BJ (cell line): ENCODE measurements around the gene PTPRK. TPM values are rescaled to one million over a fixed set of nuclear protein-coding genes. Genes with fewer than 3 reads are reported as not detected.

Experiments
- CTCF ChIA-PET: fragments of 350-600 bp; formaldehyde crosslinking; extraction: SDS; loops from one replicate; lab custom pipeline; 2021; ENCODE audit warnings: antibody characterized with exemption, inconsistent platforms; lab: Yijun Ruan, JAX
- POLR2A ChIA-PET: fragments of 300-600 bp; sonication (Branson Sonifier 250); formaldehyde crosslinking; extraction: SDS; loops from one replicate; lab custom pipeline; 2021; ENCODE audit warnings: antibody characterized with exemption; lab: Charles Lee
- DNase-seq: peaks from one replicate; pipeline ENCODE4 v3.0.0-alpha.2; 2011; ENCODE audit warnings: low read depth
- H3K27me3 ChIP-seq: 2 replicates; pipeline ENCODE4 v1.6.0; 2011; ENCODE audit warnings: low read length; ENCODE audit not compliant: control insufficient read depth, insufficient read depth
- H3K36me3 ChIP-seq: 2 replicates; pipeline ENCODE4 v1.5.1; 2011; ENCODE audit warnings: low read length; ENCODE audit not compliant: control insufficient read depth, insufficient read depth
- H3K4me3 ChIP-seq: 2 replicates; pipeline ENCODE4 v1.5.1; 2011; ENCODE audit warnings: low read depth, mild to moderate bottlenecking, control low read depth, low read length
- CTCF ChIP-seq: IDR thresholded peaks from 2 replicates; pipeline ENCODE4 v1.5.1; 2011; ENCODE audit warnings: low read depth, mild to moderate bottlenecking, control low read depth, inconsistent platforms, low read length, moderate library complexity; ENCODE audit not compliant: insufficient read depth
- polyA plus RNA-seq: library from polyadenylated mRNA; depleted of rRNA; stranded (reverse); fragments of >200 nt; gene quantifications from 2 replicates; pipeline ENCODE4 v1.2.3, GENCODE V29; 2011

PTPRK gene
- polyA plus RNA-seq, 1 experiment, result 18.5 TPM

GRCh38 chr6:128336436-128337095 lies 183.8 kb downstream of the PTPRK start:
- peak; percentile 46 for DNase-seq
- Histone ChIP-seq H3K36me3 (no peaks in the 10 kb centered on the region), H3K27me3 (no peaks in the 10 kb centered on the region), H3K4me3 (no peak overlapping the region)
- TF ChIP-seq CTCF, result no peak
- POLR2A ChIA-PET, result interaction anchor here (0.6 kb wide), 2 partner anchors 56 to 273 kb away, joined by 4 read pairs; no protein-coding TSS in a partner anchor
- CTCF ChIA-PET, result interaction anchor here (1.3 kb wide), 1 partner anchor 481 kb away, joined by 5 read pairs; no protein-coding TSS in a partner anchor

- no peak for TF ChIP-seq CTCF
- CTCF ChIA-PET, result no interaction called here
- H3K27me3 ChIP-seq, result no peaks in the 10 kb centered on the region
- no peak for DNase-seq
- POLR2A ChIA-PET, result no interaction called here
- no peak overlapping the region for H3K4me3 ChIP-seq
- no peaks in the 10 kb centered on the region for H3K36me3 ChIP-seq
Observed at GRCh38 chr6:128335963-128336362, 184.4 kb downstream of the PTPRK start.

GRCh38 chr6:128333581-128334223 lies 186.7 kb downstream of the PTPRK start:
- no peak for TF ChIP-seq CTCF
- Histone ChIP-seq H3K27me3 (no peaks in the 10 kb centered on the region), H3K4me3 (no peak overlapping the region), H3K36me3 (no peaks in the 10 kb centered on the region)
- ChIA-PET CTCF (no interaction called here), POLR2A (no interaction called here)
- DNase-seq, result no peak

- ChIA-PET CTCF (interaction anchor here (0.8 to 1.3 kb wide), 2 partner anchors 9 to 592 kb away, joined by 3 to 4 read pairs; no protein-coding TSS in a partner anchor), POLR2A (no interaction called here)
- Histone ChIP-seq H3K36me3 (no peaks in the 10 kb centered on the region), H3K27me3 (no peaks in the 10 kb centered on the region), H3K4me3 (no peak overlapping the region)
- no peak for DNase-seq
- TF ChIP-seq CTCF, result peak; percentile 42; the same call in 1 of the 2 replicates
Observed at GRCh38 chr6:128327890-128328289, 192.5 kb downstream of the PTPRK start.

- DNase-seq, result no peak
- Histone ChIP-seq H3K4me3 (no peak overlapping the region), H3K36me3 (no peaks in the 10 kb centered on the region), H3K27me3 (no peaks in the 10 kb centered on the region)
- ChIA-PET POLR2A (no interaction called here), CTCF (interaction anchor here (0.6 kb wide), 1 partner anchor 296 kb away, joined by 3 read pairs; no protein-coding TSS in a partner anchor)
- no peak for TF ChIP-seq CTCF
Observed at GRCh38 chr6:128323011-128323410, 197.4 kb downstream of the PTPRK start.
